PFSK-1 (cell line): ENCODE data around the gene LRFN2.

Source experiments
- FOXP2 ChIP-seq: optimal IDR thresholded peaks from 2 replicates; pipeline ENCODE3; 2011; ENCODE audit warnings: borderline replicate concordance, control low read depth, inconsistent platforms; ENCODE audit not compliant: insufficient read depth; ENCODE audit errors: extremely low read length, extremely low read depth
- POLR2AphosphoS5 ChIP-seq: IDR thresholded peaks from 2 replicates; pipeline ENCODE4 v1.6.1; 2012; ENCODE audit warnings: low read depth, mild to moderate bottlenecking, control low read depth, low read length, moderate library complexity
- SIN3A ChIP-seq: IDR thresholded peaks from 2 replicates; pipeline ENCODE4 v1.6.1; 2012; ENCODE audit warnings: mild to moderate bottlenecking, low read length, moderate library complexity, borderline replicate concordance; ENCODE audit not compliant: insufficient read depth
- TAF1 ChIP-seq: IDR thresholded peaks from 2 replicates; pipeline ENCODE4 v1.6.1; 2012; ENCODE audit warnings: low read length, control low read depth, borderline replicate concordance; ENCODE audit not compliant: insufficient read depth
- TF ChIP-seq, protein P1 (sequence below), 2 experiments: IDR thresholded peaks; 2 replicates each; pipeline versions ENCODE4 v1.6.1 to v1.8.0; 2011 to 2012; ENCODE audit warnings: low read depth in 2 of 2, low read length in 2 of 2, control low read depth in 1 of 2, inconsistent platforms in 1 of 2, mild to moderate bottlenecking in 1 of 2, moderate library complexity in 1 of 2; ENCODE audit not compliant: insufficient read depth in 1 of 2

- TF ChIP-seq, protein P1, sequence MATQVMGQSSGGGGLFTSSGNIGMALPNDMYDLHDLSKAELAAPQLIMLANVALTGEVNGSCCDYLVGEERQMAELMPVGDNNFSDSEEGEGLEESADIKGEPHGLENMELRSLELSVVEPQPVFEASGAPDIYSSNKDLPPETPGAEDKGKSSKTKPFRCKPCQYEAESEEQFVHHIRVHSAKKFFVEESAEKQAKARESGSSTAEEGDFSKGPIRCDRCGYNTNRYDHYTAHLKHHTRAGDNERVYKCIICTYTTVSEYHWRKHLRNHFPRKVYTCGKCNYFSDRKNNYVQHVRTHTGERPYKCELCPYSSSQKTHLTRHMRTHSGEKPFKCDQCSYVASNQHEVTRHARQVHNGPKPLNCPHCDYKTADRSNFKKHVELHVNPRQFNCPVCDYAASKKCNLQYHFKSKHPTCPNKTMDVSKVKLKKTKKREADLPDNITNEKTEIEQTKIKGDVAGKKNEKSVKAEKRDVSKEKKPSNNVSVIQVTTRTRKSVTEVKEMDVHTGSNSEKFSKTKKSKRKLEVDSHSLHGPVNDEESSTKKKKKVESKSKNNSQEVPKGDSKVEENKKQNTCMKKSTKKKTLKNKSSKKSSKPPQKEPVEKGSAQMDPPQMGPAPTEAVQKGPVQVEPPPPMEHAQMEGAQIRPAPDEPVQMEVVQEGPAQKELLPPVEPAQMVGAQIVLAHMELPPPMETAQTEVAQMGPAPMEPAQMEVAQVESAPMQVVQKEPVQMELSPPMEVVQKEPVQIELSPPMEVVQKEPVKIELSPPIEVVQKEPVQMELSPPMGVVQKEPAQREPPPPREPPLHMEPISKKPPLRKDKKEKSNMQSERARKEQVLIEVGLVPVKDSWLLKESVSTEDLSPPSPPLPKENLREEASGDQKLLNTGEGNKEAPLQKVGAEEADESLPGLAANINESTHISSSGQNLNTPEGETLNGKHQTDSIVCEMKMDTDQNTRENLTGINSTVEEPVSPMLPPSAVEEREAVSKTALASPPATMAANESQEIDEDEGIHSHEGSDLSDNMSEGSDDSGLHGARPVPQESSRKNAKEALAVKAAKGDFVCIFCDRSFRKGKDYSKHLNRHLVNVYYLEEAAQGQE (IDR thresholded peaks at IDR 0.05; ENCODE audit: insufficient read depth in 1 of 2, low read depth in 2 of 2, low read length in 2 of 2), result no peak
- TF ChIP-seq TAF1 (no peak), POLR2AphosphoS5 (no peak), SIN3A (no peak), FOXP2 (no peak)
Measured at GRCh38 chr6:40425192-40425919, 161.8 kb downstream of the LRFN2 start.
